Activated CD8-positive, alpha-beta memory T cell treated with anti-CD3 and anti-CD28 coated beads, Interleukin-2, amount 10 ng/mL, durations not matched to agents 7 days and 5 days (primary cell): ENCODE results near the gene PIGP. TPM values are rescaled to one million over a fixed set of nuclear protein-coding genes. Genes with fewer than 3 reads are reported as not detected.
A peak's percentile ranks its signal among the peaks of the same experiment; 100 is the strongest.
"Not testable (repeated sequence)": the region's sequence is repeated elsewhere in the genome, so short reads cannot be mapped to it uniquely, and the experiment has no call there.

Experiments
- ATAC-seq: fragments of 150-1000 bp; cut with Tn5 transposase; one replicate; pipeline ENCODE4 v1.10.0; 2021; ENCODE audit warnings: moderate library complexity
- CTCF ChIA-PET: fragments of 350-600 bp; sonication (Branson Sonifier 250); formaldehyde crosslinking; loops from one replicate; lab custom pipeline; 2021; ENCODE audit warnings: antibody characterized with exemption; lab: Charles Lee
- DNase-seq: peaks from one replicate; pipeline ENCODE4 v3.0.0-alpha.2; 2020
- H3K27ac Mint-ChIP-seq: one replicate; pipeline ENCODE4 v1.8.0; 2021; ENCODE audit warnings: mild to moderate bottlenecking, mixed read lengths
- H3K27me3 Mint-ChIP-seq: one replicate; pipeline ENCODE4 v1.8.0; 2021; ENCODE audit warnings: mixed read lengths
- H3K36me3 Mint-ChIP-seq: one replicate; pipeline ENCODE4 v1.8.0; 2021; ENCODE audit warnings: mild to moderate bottlenecking, mixed read lengths
- H3K4me1 Mint-ChIP-seq: one replicate; pipeline ENCODE4 v1.8.0; 2021; ENCODE audit warnings: mixed read lengths
- H3K4me3 Mint-ChIP-seq: one replicate; pipeline ENCODE4 v1.8.0; 2021; ENCODE audit warnings: mild to moderate bottlenecking, moderate library complexity, mixed read lengths
- H3K9me3 Mint-ChIP-seq: one replicate; pipeline ENCODE4 v1.8.0; 2022; ENCODE audit warnings: low read depth, mixed read lengths
- total RNA-seq, 2 experiments: library from RNA; stranded (reverse); gene quantifications; one replicate each; pipeline ENCODE4 v1.2.3, GENCODE V29; 2021

The PIGP gene
- total RNA-seq, 2 experiments from 2014 or later: 16.1 to 16.6 TPM

DNA sequence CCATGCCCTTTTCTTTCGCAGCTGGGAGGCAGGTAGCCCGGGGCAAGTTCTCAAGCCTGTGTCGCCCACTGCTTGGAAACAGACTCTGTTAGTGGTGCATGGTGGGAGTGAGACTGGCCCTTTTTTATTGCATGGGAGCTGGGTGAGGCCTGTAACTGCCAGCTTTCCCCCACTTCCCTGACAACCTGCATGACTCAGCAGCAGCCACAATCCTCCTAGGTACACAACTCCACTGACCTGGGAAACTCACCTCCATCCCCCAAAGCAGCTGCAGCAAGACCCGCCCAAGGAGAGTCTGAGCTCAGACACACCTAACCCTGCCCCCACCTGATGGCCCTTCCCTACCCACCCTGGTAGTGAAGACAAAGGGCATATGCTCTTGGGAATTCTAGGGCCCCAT is 25.8 kb downstream of the PIGP start:
- no peak overlapping the region for H3K4me3 Mint-ChIP-seq
- no peak overlapping the region for H3K27ac Mint-ChIP-seq
- CTCF ChIA-PET: interaction anchor here (1.1 kb wide), 1 partner anchor 37 kb away, joined by 3 read pairs; no protein-coding TSS in a partner anchor
- H3K9me3 Mint-ChIP-seq: no peaks in the 10 kb centered on the region
- H3K4me1 Mint-ChIP-seq: peaks cover 14% of the 10 kb centered on the region
- ATAC-seq (no peak), DNase-seq (no peak)
- H3K27me3 Mint-ChIP-seq: peaks cover 22% of the 10 kb centered on the region
- H3K36me3 Mint-ChIP-seq: no peaks in the 10 kb centered on the region

DNA sequence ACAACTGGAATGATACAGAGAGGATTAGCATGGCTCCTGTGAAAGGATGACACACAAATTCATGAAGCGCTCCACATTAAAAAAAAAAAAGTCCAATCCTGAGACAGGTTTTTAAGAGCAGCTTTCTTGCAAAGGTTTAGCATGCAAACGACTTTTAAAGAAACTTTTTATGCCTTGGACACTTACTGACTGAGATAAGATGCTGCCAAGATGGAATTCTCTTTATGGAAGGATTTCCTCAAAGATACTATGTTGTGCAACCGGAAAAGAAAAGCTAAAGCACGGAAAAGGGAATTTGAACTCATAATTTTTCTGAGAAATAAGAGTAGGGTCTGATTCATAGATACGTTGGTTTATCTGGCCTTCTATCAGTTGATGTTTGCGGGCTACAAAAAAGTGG is 27.3 kb downstream of the PIGP start:
- no peak for DNase-seq
- H3K9me3 Mint-ChIP-seq: no peaks in the 10 kb centered on the region
- peaks cover 14% of the 10 kb centered on the region for H3K4me1 Mint-ChIP-seq
- no peak overlapping the region for H3K27ac Mint-ChIP-seq
- H3K4me3 Mint-ChIP-seq: no peak overlapping the region
- CTCF ChIA-PET: interaction anchor here (1.1 kb wide), 1 partner anchor 33 kb away, joined by 3 read pairs; no protein-coding TSS in a partner anchor
- no peaks in the 10 kb centered on the region for H3K36me3 Mint-ChIP-seq
- H3K27me3 Mint-ChIP-seq: peaks cover 22% of the 10 kb centered on the region
- no peak for ATAC-seq

DNA sequence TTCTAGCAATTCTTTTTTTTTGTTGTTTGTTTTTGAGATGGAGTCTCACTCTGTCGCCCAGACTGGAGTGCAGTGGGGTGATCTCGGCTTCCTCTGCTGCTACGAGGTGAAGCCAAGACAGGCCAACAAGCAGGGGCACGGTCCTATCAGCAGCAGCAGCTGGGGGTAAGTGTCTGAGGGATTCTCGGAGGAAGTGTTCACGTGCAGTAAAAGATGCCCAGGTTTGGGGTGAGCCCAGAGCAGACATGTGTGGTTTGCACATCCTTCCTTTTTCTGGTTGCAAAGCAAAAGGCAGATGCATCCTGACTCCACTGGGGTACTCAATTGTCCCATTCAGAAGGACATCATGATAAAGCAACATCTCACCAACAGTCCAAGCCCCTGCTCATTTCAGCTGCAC is 27.7 kb downstream of the PIGP start:
- Mint-ChIP-seq H3K27me3 (peaks cover 22% of the 10 kb centered on the region), H3K9me3 (no peaks in the 10 kb centered on the region), H3K4me1 (peaks cover 14% of the 10 kb centered on the region), H3K4me3 (no peak overlapping the region), H3K36me3 (no peaks in the 10 kb centered on the region), H3K27ac (no peak overlapping the region)
- ATAC-seq (peak; percentile 65), DNase-seq (peak; percentile 61)
- CTCF ChIA-PET: no interaction called here

DNA sequence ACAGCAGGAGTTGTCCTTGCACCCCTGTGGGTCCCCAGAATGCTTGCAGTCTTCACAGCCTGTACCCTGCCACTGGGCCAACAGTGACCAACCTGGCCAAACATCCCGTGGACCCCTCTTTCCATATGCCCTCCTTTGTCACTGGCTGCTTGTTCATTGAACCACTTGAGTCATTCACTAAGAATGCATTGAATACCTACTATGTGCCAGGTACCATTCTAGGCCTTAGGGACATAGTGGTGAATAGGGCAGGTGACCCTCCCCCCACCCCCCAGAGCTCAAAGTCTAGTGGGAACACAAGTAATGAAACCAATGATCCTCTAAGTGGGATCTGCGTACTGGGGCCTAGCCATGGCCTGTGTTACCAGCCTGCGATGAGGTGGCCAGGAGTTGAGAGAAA is 28.2 kb downstream of the PIGP start:
- Mint-ChIP-seq H3K4me3 (no peak overlapping the region), H3K4me1 (peaks cover 14% of the 10 kb centered on the region), H3K27me3 (peaks cover 20% of the 10 kb centered on the region), H3K9me3 (no peaks in the 10 kb centered on the region), H3K27ac (no peak overlapping the region), H3K36me3 (no peaks in the 10 kb centered on the region)
- DNase-seq (no peak), ATAC-seq (no peak)
- CTCF ChIA-PET: no interaction called here

DNA sequence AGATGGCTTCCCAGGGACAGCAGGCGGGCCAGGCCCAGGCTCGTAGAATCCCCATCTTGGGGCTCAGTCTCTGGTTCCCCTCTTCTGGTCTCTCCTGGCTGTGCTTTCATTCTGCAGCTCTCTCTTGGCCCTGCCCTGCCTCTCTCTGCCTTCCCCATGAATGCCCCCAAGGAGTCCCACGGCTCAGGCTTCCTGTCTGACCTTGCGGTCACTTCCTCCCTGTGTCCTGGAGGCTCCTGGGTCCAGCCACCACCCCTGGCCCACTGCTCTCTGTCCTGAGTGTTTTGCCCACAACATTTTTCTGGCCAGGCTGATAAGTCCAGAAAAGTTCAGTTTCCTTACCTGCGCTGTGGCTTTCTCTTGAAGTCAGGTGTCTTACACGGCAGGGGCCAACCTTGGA is 29.1 kb downstream of the PIGP start:
- H3K9me3 Mint-ChIP-seq: no peaks in the 10 kb centered on the region

DNA sequence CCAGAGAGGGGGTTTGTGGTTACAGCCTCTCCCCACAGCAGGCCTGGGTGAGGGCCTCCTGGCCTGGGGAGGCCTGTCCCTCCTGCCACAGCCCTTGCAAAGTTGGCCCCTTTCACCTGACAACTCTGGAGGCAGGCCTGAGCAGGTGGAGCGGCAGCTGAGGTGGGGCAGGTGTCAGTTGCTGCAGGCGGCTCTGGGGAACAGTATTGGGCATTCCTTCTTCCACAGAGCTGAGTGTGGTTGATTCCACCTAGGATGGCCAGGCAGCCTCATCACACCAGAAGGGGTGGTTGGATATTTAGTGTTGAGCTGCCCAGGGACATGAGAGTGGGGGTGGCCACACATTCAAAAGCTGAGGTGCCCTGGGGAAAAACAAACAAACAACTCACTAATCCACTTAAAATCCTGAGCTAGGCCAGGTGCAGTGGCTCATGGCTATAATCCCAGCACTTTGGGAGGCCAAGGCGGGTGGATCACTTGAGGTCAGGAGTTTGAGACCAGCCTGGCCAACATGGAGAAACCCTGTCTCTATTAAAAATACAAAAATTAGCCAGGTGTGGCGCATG is 31.1 kb downstream of the PIGP start:
- Mint-ChIP-seq H3K27me3 (peaks cover 12% of the 10 kb centered on the region), H3K4me1 (peaks cover 14% of the 10 kb centered on the region), H3K27ac (no peak overlapping the region), H3K36me3 (no peaks in the 10 kb centered on the region), H3K9me3 (no peaks in the 10 kb centered on the region), H3K4me3 (no peak overlapping the region)
- ATAC-seq (no peak), DNase-seq (no peak)
- CTCF ChIA-PET: interaction anchor here (1.6 kb wide), 1 partner anchor 31 kb away, joined by 3 read pairs; no protein-coding TSS in a partner anchor

More for the DNA sequence above, 29.1 kb downstream of the PIGP start:
- no peak overlapping the region for H3K27ac Mint-ChIP-seq
- CTCF ChIA-PET: no interaction called here
- ATAC-seq: no peak
- H3K27me3 Mint-ChIP-seq: peaks cover 14% of the 10 kb centered on the region
- H3K4me3 Mint-ChIP-seq: no peak overlapping the region
- peaks cover 14% of the 10 kb centered on the region for H3K4me1 Mint-ChIP-seq
- no peak for DNase-seq
- no peaks in the 10 kb centered on the region for H3K36me3 Mint-ChIP-seq

DNA sequence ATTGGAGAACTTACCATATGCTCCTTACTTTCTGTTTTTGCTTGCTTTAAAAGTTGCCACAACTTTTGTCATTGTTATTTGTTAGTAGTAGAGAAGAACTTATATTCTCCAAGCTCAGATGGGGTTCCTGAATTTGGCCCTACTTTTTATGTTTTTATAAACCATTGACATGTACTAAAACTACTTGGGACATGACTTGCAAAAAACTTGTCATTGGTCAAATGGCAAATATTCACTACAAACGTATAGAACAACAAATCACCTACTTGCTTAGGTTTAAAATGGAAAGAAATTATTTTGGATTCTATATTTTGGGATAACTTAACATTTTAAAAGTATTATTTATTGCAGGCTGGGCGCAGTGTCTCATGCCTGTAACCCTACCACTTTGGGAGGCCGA is 32.7 kb downstream of the PIGP start:
- Mint-ChIP-seq H3K36me3 (no peaks in the 10 kb centered on the region), H3K9me3 (no peaks in the 10 kb centered on the region), H3K4me3 (no peak overlapping the region), H3K4me1 (peaks cover 8% of the 10 kb centered on the region), H3K27me3 (peaks cover 3% of the 10 kb centered on the region), H3K27ac (no peak overlapping the region)
- no peak for DNase-seq
- no peak for ATAC-seq
- CTCF ChIA-PET: interaction anchor here (0.6 kb wide), 1 partner anchor 303 kb away, joined by 3 read pairs; no protein-coding TSS in a partner anchor

DNA sequence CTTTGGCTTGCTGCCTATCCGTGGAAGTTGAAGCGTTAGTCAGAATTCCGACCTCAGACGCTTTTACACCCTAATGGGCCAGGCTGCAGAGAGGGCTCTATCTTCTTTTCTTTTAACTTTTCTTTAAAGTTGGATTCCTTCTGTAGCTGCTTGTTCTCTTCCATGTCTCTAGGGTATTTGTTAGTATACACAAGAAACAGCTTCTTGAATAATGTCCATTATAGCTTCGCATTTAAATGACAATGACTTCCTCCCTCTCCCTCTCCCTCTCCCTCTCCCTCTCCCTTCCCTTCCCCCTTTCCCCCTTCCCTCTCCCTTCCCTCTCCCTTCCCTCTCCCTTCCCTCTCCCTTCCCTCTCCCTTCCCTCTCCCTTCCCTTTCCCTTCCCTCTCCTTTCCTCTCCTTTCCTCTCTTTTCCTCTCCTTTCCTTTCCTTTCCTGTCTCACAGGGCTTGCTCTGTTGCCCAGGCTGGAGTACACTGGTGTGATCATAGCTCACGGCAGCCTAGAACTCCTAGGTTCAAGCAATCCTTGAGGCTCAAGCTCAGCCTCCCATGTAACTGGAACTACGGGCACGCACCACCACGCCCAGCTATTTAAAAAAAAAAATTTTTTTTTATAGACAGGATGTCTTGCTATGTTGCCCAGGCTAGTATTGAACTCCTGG is 33.3 kb downstream of the PIGP start:
- Mint-ChIP-seq H3K4me3 (no peak overlapping the region), H3K9me3 (no peaks in the 10 kb centered on the region), H3K27ac (no peak overlapping the region), H3K36me3 (no peaks in the 10 kb centered on the region), H3K27me3 (peaks cover 3% of the 10 kb centered on the region), H3K4me1 (peaks cover under 1% of the 10 kb centered on the region)
- CTCF ChIA-PET: interaction anchor here (0.5 to 0.7 kb wide), 2 partner anchors 224 to 449 kb away, joined by 3 to 4 read pairs; no protein-coding TSS in a partner anchor
- DNase-seq (no peak), ATAC-seq (no peak)

DNA sequence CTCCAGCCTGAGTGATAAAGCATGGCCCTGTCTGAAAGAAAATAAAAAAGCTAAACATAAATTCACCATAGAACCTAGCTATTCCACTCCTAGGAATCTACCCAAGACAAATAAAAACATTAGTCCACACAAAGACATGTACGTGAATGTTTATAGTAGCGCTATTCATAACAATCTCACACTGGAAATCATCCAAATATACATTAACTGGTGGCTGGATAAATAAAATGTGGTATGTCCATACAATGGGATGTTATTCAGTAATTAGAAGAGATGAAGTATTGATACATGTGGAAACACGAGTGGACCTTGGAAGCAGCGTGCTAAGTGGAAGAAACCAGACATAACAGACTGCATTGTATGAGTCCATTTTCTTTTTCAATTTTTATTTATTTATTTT is 36.7 kb downstream of the PIGP start:
- Mint-ChIP-seq H3K4me3 (no peak overlapping the region), H3K36me3 (no peaks in the 10 kb centered on the region), H3K27ac (no peak overlapping the region), H3K27me3 (peaks cover 3% of the 10 kb centered on the region), H3K4me1 (no peaks in the 10 kb centered on the region), H3K9me3 (no peaks in the 10 kb centered on the region)
- ATAC-seq (no peak), DNase-seq (no peak)
- CTCF ChIA-PET: no interaction called here

DNA sequence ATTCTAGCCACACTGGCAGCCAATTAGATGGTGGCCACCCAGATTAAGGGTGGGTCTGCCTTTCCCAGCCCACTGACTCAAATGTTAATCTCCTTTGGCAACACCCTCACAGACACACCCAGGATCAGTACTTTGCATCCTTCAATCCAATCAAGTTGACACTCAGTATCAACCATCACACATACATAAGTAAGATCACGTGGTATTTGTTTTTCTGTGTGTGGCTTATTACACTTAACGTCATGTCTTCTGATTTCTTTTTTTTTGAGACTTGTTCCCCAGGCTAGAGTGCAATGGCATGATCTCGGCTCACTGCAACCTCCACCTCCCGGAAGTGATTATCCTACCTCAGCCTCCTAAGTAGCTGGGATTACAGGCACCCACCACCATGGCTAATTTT is 38.5 kb downstream of the PIGP start:
- DNase-seq, H3K4me1 Mint-ChIP-seq, H3K27ac Mint-ChIP-seq, H3K36me3 Mint-ChIP-seq, H3K4me3 Mint-ChIP-seq, CTCF ChIA-PET, ATAC-seq, H3K27me3 Mint-ChIP-seq, H3K9me3 Mint-ChIP-seq: not testable (repeated sequence)

DNA sequence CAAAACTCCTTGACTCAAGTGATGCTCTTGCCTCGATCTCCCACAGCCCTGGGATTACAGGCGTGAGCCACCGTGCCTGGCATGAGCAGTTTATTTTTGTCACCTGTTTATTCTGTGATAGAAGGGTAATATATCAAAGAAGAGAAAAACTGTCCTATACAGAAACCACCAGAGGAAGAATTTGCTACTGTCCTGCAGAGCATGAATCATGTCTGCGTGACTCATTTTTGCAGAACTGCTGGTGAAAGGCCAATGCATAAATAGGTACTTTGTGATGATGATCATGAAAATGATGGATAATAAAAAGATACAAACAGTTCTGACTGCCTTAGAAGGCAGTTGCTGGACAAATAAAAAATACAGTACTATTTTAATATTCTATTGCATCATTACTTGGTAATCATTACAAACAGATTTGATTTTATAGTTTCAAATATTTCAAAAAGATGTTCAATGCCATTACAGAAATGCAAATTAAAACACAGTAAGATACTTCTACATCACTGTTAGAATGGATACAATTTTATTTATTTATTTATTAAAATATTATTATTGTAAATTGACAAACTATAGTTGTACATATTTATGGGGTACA is 39.9 kb downstream of the PIGP start:
- Mint-ChIP-seq H3K27me3 (peaks cover 2% of the 10 kb centered on the region), H3K4me3 (no peak overlapping the region), H3K9me3 (no peaks in the 10 kb centered on the region), H3K36me3 (no peaks in the 10 kb centered on the region), H3K4me1 (no peaks in the 10 kb centered on the region), H3K27ac (no peak overlapping the region)
- ATAC-seq (no peak), DNase-seq (no peak)
- CTCF ChIA-PET: no interaction called here

DNA sequence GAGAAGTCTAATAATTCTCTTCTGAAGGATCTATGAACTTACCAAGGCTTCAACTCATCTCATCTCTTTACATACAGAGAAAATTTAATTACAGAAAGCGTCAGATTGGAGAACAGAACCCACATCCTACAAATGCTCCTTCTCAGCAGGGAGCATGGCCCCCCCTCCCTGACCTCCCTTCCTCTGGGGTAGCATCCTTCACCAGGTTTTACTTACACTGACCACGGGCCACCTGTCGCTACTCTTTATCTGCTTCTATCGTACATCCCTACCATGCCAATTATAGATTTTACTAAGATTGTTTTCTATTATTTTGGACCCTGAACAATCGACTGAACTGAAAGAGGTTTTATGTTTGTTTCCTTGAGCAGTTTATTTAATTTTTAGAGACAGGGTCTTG is 40.6 kb downstream of the PIGP start:
- CTCF ChIA-PET: no interaction called here
- H3K36me3 Mint-ChIP-seq: no peaks in the 10 kb centered on the region
- H3K27me3 Mint-ChIP-seq: no peaks in the 10 kb centered on the region
- no peak overlapping the region for H3K4me3 Mint-ChIP-seq
- no peaks in the 10 kb centered on the region for H3K9me3 Mint-ChIP-seq
- no peak for ATAC-seq
- H3K27ac Mint-ChIP-seq: no peak overlapping the region
- H3K4me1 Mint-ChIP-seq: no peaks in the 10 kb centered on the region
- no peak for DNase-seq

DNA sequence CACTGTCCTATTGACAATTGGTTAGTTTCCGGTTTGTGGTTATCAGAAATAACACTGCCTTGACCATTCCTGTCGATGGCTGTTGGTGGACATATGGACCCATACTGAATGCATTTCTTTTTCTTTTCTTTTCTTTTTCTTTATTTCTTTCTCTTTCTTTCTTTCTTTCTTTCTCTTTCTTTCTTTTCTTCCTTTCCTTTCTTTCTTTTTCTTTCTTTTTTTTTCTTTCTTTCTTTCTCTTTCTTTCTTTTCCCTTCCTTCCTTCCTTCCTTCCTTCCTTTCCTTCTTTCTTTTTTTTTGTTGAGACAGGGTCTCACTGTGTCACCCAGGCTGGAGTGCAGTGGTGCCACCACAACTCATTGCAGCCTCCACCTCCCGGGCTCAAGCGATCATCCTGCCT is 42.0 kb downstream of the PIGP start:
- Mint-ChIP-seq H3K27me3 (peaks cover 6% of the 10 kb centered on the region), H3K4me1 (no peaks in the 10 kb centered on the region), H3K9me3 (no peaks in the 10 kb centered on the region), H3K27ac (no peak overlapping the region), H3K4me3 (no peak overlapping the region), H3K36me3 (no peaks in the 10 kb centered on the region)
- DNase-seq: no peak
- CTCF ChIA-PET: no interaction called here
- ATAC-seq: no peak

DNA sequence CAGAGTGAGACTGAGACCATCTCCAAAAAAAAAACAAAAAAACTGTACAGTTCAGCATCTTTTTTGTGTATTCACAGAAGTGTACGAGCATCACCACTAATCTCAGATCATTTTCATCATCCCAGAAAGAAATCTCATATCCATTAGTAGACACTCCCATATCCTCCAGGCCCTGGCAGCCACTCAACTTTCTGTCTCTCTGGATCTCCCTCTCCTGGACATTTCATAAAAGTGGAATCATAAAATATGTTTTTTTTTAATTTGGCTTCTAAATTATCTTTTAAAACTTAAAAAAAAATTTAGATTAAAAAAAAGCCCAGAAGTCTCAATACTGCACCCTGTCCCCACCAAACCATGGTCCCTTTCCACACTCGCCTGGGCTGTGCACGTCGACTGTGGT is 44.3 kb downstream of the PIGP start:
- no peaks in the 10 kb centered on the region for H3K36me3 Mint-ChIP-seq
- CTCF ChIA-PET: no interaction called here
- H3K27me3 Mint-ChIP-seq: peaks cover 6% of the 10 kb centered on the region
- no peak for DNase-seq
- H3K9me3 Mint-ChIP-seq: no peaks in the 10 kb centered on the region
- no peak overlapping the region for H3K27ac Mint-ChIP-seq
- H3K4me3 Mint-ChIP-seq: no peak overlapping the region
- H3K4me1 Mint-ChIP-seq: no peaks in the 10 kb centered on the region
- ATAC-seq: no peak
